Ovary (tissue), 3 donors: ENCODE results near the gene KCNK5.

Source experiments
- EP300 ChIP-seq: sonication (generic); formaldehyde crosslinking; IDR thresholded peaks from one replicate; pipeline ENCODE4 v1.6.1; 2017; ENCODE audit warnings: antibody characterized with exemption
- POLR2A ChIP-seq: fragments of 450-650 bp; IDR thresholded peaks from one replicate; pipeline ENCODE4 v1.6.1; 2017; ENCODE audit warnings: antibody characterized with exemption, mild to moderate bottlenecking, moderate library complexity
- TF ChIP-seq, protein P1 (sequence below), 3 donors: fragments of 450-650 bp in 2 of 3; fragments of 200-600 bp in 1 of 3; IDR thresholded peaks; one replicate each; pipeline versions ENCODE4 v1.5.1 to v1.8.0; 2016 to 2022; ENCODE audit warnings: antibody characterized with exemption in 3 of 3, mild to moderate bottlenecking in 1 of 3
- donor health status: DM: no; HTN: no; CAD: no.

DNA sequence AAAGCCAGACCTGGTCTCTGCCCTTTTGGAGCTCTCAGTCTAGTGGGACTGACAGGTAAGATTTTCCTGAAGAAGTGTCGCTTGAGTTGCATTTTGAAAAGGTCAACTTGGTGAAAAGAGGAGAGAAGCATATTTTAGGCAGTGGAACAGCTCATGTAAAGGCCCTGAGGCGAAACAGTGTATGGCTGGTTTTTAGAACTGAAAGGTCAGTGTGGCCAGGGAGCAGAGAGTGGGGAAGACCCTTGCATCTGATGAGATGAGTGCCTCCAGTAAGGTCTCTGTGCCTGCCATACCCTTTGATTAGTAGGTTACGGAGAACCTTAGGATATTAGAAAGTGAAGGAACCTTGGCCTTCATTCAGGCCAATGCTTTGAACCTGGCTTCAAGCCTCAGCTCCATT lies 58.4 kb downstream of the KCNK5 start:
- TF ChIP-seq, protein P1, sequence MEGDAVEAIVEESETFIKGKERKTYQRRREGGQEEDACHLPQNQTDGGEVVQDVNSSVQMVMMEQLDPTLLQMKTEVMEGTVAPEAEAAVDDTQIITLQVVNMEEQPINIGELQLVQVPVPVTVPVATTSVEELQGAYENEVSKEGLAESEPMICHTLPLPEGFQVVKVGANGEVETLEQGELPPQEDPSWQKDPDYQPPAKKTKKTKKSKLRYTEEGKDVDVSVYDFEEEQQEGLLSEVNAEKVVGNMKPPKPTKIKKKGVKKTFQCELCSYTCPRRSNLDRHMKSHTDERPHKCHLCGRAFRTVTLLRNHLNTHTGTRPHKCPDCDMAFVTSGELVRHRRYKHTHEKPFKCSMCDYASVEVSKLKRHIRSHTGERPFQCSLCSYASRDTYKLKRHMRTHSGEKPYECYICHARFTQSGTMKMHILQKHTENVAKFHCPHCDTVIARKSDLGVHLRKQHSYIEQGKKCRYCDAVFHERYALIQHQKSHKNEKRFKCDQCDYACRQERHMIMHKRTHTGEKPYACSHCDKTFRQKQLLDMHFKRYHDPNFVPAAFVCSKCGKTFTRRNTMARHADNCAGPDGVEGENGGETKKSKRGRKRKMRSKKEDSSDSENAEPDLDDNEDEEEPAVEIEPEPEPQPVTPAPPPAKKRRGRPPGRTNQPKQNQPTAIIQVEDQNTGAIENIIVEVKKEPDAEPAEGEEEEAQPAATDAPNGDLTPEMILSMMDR (IDR thresholded peaks at IDR 0.05): no peak
- TF ChIP-seq POLR2A: no peak
- no peak for TF ChIP-seq EP300
